GM21390 (cell line): ENCODE results near the gene ZNF816.
"Not testable (repeated sequence)": the region's sequence is repeated elsewhere in the genome, so short reads cannot be mapped to it uniquely, and the experiment has no call there.

Experiments
- ATAC-seq: cut with Tn5 transposase; IDR thresholded peaks from one replicate; pipeline ENCODE4 v1.9.1; 2021; ENCODE audit not compliant: unreplicated experiment

Gene ZNF816

GRCh38 chr19:52961981-52962380, 700 bp downstream of the ZNF816 start:
- ATAC-seq = peak; percentile 11

GRCh38 chr19:52959613-52960295, 2.9 kb downstream of the ZNF816 start:
- ATAC-seq = no peak

- no peak for ATAC-seq
These were observed 5.1 kb downstream of the ZNF816 start for GRCh38 chr19:52957591-52957990.

GRCh38 chr19:52956917-52957316, 5.8 kb downstream of the ZNF816 start:
- no peak for ATAC-seq

GRCh38 chr19:52949422-52949821, 13.3 kb downstream of the ZNF816 start:
- no peak for ATAC-seq

- ATAC-seq = no peak
These were observed 14.5 kb downstream of the ZNF816 start for GRCh38 chr19:52948025-52948770.

- ATAC-seq = no peak
These were observed 16.1 kb downstream of the ZNF816 start for GRCh38 chr19:52946322-52947310.

- ATAC-seq = no peak
These were observed 16.9 kb downstream of the ZNF816 start for GRCh38 chr19:52945652-52946321.

- ATAC-seq = not testable (repeated sequence)
These were observed 17.8 kb downstream of the ZNF816 start for GRCh38 chr19:52944703-52945493.

GRCh38 chr19:52943884-52944643, 18.6 kb downstream of the ZNF816 start:
- no peak for ATAC-seq

- ATAC-seq = no peak
These were observed 19.4 kb downstream of the ZNF816 start for GRCh38 chr19:52943134-52943883.

- peak; percentile 96 for ATAC-seq
These were observed 20.1 kb downstream of the ZNF816 start for GRCh38 chr19:52942386-52943133.

- ATAC-seq = peak; percentile 21
These were observed 20.7 kb downstream of the ZNF816 start for GRCh38 chr19:52941941-52942385.

GRCh38 chr19:52941523-52941922, 21.2 kb downstream of the ZNF816 start:
- ATAC-seq = not testable (repeated sequence)

GRCh38 chr19:52940905-52941304, 21.8 kb downstream of the ZNF816 start:
- not testable (repeated sequence) for ATAC-seq

- ATAC-seq = no peak
These were observed 23.9 kb downstream of the ZNF816 start for GRCh38 chr19:52938761-52939160.

- no peak for ATAC-seq
These were observed 25.7 kb downstream of the ZNF816 start for GRCh38 chr19:52936954-52937325.
